ENCODE data around the gene MDH1B.
A peak's percentile ranks its signal among the peaks of the same experiment; 100 is the strongest.

Gene MDH1B

DNA sequence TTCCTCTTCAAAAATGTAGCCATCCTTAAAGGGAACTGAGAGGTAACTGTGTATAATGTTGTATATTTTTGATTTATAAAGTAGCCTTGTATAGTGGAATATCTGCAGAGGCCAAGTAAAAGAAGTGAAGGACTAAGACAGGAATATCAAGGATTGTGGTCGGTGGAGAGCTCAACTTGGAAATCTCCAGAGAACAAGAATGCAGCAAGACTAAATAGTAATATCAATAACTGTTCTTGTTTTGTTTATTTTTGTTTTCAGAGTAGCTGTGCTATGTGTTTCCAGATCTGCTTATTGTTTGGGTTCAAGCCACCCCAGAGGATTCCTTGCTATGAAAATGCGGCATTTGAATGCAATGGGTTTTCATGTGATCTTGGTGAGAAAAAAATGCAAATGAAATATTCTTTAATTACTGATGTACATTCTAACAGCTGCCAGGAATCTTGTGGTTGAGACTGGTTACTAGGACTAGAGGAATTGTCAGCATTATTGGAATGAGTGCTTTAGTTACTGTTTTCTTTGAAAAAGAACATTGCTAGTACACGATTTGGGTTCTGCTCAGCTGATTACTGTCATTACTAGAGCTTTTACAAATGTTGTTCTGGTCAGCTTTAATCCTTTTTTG lies 25.3 kb upstream of the MDH1B start:
- H3K4me3 ChIP-seq (ENCODE audit: low read length) = no peak overlapping the region
- peak; percentile 79 for DNase-seq (ENCODE audit: low read depth)
- TF ChIP-seq, protein P1, sequence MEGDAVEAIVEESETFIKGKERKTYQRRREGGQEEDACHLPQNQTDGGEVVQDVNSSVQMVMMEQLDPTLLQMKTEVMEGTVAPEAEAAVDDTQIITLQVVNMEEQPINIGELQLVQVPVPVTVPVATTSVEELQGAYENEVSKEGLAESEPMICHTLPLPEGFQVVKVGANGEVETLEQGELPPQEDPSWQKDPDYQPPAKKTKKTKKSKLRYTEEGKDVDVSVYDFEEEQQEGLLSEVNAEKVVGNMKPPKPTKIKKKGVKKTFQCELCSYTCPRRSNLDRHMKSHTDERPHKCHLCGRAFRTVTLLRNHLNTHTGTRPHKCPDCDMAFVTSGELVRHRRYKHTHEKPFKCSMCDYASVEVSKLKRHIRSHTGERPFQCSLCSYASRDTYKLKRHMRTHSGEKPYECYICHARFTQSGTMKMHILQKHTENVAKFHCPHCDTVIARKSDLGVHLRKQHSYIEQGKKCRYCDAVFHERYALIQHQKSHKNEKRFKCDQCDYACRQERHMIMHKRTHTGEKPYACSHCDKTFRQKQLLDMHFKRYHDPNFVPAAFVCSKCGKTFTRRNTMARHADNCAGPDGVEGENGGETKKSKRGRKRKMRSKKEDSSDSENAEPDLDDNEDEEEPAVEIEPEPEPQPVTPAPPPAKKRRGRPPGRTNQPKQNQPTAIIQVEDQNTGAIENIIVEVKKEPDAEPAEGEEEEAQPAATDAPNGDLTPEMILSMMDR (conservative IDR thresholded peaks at IDR 0.05; ENCODE audit: low read length) = no peak

GRCh38 chr2:206784559-206785353 lies 19.6 kb upstream of the MDH1B start:
- TF ChIP-seq, protein P1 (conservative IDR thresholded peaks at IDR 0.05; ENCODE audit: low read length) = no peak

DNA sequence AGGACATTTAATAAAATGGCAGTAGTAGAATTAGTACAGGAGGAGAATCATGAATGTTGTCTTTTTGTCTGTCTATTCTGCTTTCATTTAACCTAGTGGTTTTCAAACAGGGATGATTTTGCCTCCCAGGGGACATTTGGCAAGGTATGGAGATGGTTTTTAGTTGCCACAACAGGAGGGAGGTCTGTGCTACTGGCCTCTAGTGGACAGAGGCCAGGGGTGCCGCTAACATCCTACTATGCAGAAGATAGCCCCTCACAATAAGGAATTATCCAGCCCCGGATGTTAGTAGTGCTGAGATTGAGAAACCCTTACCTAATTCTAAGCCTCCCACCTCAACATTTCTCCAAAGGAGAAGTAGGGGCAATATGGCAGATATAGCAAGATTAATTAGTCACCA lies 18.6 kb upstream of the MDH1B start:
- H3K4me3 ChIP-seq (ENCODE audit: low read length) = no peak overlapping the region
- no peak for DNase-seq (ENCODE audit: low read depth)

More at GRCh38 chr2:206784559-206785353, 19.6 kb upstream of the MDH1B start:
- no peak for DNase-seq (ENCODE audit: low read depth)
- no peak overlapping the region for H3K4me3 ChIP-seq (ENCODE audit: low read length)

GRCh38 chr2:206780671-206781070 lies 15.5 kb upstream of the MDH1B start:
- TF ChIP-seq, protein P1 (conservative IDR thresholded peaks at IDR 0.05; ENCODE audit: low read length) = no peak
- DNase-seq (ENCODE audit: low read depth) = no peak
- no peak overlapping the region for H3K4me3 ChIP-seq (ENCODE audit: low read length)

More for the DNA sequence above, 18.6 kb upstream of the MDH1B start:
- TF ChIP-seq, protein P1 (conservative IDR thresholded peaks at IDR 0.05; ENCODE audit: low read length) = peak; percentile 47

DNA sequence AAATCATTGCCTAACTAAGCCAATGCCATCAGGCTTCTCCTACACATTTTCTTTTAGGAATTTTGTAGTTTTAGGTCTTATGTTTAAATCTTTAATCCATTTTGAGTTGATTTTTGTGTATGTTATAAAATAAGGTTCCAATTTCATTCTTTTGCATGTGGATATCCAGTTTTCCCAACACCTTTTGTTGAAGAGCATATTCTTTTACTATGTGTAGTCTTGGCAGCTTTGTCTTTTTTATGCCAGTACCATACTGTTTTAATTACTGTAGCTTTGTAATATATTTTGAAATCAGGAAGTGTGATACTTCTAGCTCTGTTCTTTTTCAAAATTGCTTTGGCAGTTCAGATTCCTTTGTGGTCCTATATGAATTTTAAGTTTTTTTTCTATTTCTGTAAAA lies 11.3 kb upstream of the MDH1B start:
- TF ChIP-seq, protein P1 (conservative IDR thresholded peaks at IDR 0.05; ENCODE audit: low read length) = no peak
- DNase-seq (ENCODE audit: low read depth) = no peak
- H3K4me3 ChIP-seq (ENCODE audit: low read length) = no peak overlapping the region

DNA sequence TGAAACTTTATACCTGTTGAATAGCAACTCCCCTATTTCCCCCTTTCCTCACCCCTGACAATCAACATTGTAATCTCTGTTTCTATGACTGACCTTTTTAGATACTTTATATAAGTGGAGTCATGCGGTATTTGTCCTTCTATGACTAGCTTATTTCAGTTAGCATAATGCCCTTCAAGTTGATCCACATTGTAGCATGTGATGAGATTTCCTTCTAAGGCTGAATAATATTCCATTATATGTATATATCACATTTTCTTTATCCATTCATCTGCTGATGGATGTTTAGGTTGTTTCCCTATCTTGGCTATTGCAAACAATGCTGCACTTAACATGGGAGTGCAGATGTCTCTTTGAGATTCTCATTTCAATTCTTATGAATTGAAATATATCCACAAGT lies 9.7 kb upstream of the MDH1B start:
- no peak overlapping the region for H3K4me3 ChIP-seq (ENCODE audit: low read length)
- TF ChIP-seq, protein P1 (conservative IDR thresholded peaks at IDR 0.05; ENCODE audit: low read length) = no peak
- no peak for DNase-seq (ENCODE audit: low read depth)

All from AG10803 (cell line).